IMR-90 (cell line): ENCODE measurements around the gene ITPKB. TPM values are rescaled to one million over a fixed set of nuclear protein-coding genes. Genes with fewer than 3 reads are reported as not detected.

Experiments
- ATAC-seq: fragments of 200-7000 bp; cut with Tn5 transposase; 2 replicates; pipeline ENCODE4 v1.9.1; 2020; ENCODE audit warnings: low read depth, mild to moderate bottlenecking, moderate library complexity
- BruUV-seq: library from RNA; stranded (reverse); fragments of 400-500 nt; replicated peaks from 2 replicates; lab custom pipeline; 2021; lab: Mats Ljungman, UMichigan
- CTCF ChIA-PET: fragments of 300-600 bp; formaldehyde crosslinking; extraction: SDS; loops from one replicate; lab custom pipeline; 2021; ENCODE audit warnings: antibody characterized with exemption; lab: Yijun Ruan, JAX
- POLR2A ChIA-PET: fragments of 300-600 bp; sonication (Branson Sonifier 250); formaldehyde crosslinking; loops from one replicate; lab custom pipeline; 2022; ENCODE audit warnings: antibody characterized with exemption; ENCODE audit not compliant: unreplicated experiment; lab: Charles Lee
- DNase-seq: peaks from one replicate; pipeline ENCODE4 v3.0.0; 2013
- H2AFZ ChIP-seq: replicated peaks from 2 replicates; pipeline ENCODE3; 2013; ENCODE audit warnings: low read length, mild to moderate bottlenecking; ENCODE audit not compliant: poor library complexity
- H2AK5ac ChIP-seq: 2 replicates; pipeline ENCODE4 v1.6.1; 2013; ENCODE audit warnings: low read depth, low read length, inconsistent platforms
- H2AK9ac ChIP-seq: replicated peaks from 2 replicates; pipeline ENCODE3; 2013; ENCODE audit warnings: mild to moderate bottlenecking, low read depth, low read length, moderate library complexity; ENCODE audit not compliant: poor library complexity
- H2BK120ac ChIP-seq: 2 replicates; pipeline ENCODE4 v1.6.1; 2013; ENCODE audit warnings: low read depth, low read length, inconsistent platforms
- H2BK15ac ChIP-seq: 3 replicates; pipeline ENCODE4 v1.6.1; 2013; ENCODE audit warnings: low read depth, low read length, inconsistent platforms
- H2BK20ac ChIP-seq: 2 replicates; pipeline ENCODE4 v1.6.1; 2013; ENCODE audit warnings: low read depth, mild to moderate bottlenecking, inconsistent platforms, low read length, moderate library complexity
- H2BK5ac ChIP-seq: 2 replicates; pipeline ENCODE4 v1.6.1; 2013; ENCODE audit warnings: mild to moderate bottlenecking, low read depth, low read length, inconsistent platforms; ENCODE audit not compliant: poor library complexity, severe bottlenecking
- H3K14ac ChIP-seq: replicated peaks from 2 replicates; pipeline ENCODE4 v1.6.1; 2013; ENCODE audit warnings: low read depth, low read length, inconsistent platforms
- H3K18ac ChIP-seq: 2 replicates; pipeline ENCODE4 v1.6.1; 2013; ENCODE audit warnings: low read depth, low read length, control low read depth
- H3K23ac ChIP-seq: 2 replicates; pipeline ENCODE4 v1.6.1; 2013; ENCODE audit warnings: low read depth, low read length, inconsistent platforms
- H3K27ac ChIP-seq: 2 replicates; pipeline ENCODE4 v1.5.1; 2013; ENCODE audit warnings: mild to moderate bottlenecking, control low read depth, low read length; ENCODE audit not compliant: insufficient read depth
- H3K27me3 ChIP-seq: 2 replicates; pipeline ENCODE4 v1.6.1; 2013; ENCODE audit warnings: low read length; ENCODE audit not compliant: control insufficient read depth, insufficient read depth
- H3K36me3 ChIP-seq: 2 replicates; pipeline ENCODE4 v1.6.1; 2013; ENCODE audit warnings: low read length, mixed read lengths; ENCODE audit not compliant: control insufficient read depth, insufficient read depth
- H3K4ac ChIP-seq: 2 replicates; pipeline ENCODE4 v1.6.1; 2013; ENCODE audit warnings: low read depth, low read length, inconsistent platforms
- H3K4me1 ChIP-seq: 2 replicates; pipeline ENCODE4 v1.6.1; 2013; ENCODE audit warnings: low read length, mixed read lengths; ENCODE audit not compliant: control insufficient read depth, insufficient read depth
- H3K4me2 ChIP-seq: 2 replicates; pipeline ENCODE4 v1.6.1; 2013; ENCODE audit warnings: low read depth, mild to moderate bottlenecking, control low read depth, low read length, moderate library complexity
- H3K4me3 ChIP-seq: 2 replicates; pipeline ENCODE4 v1.5.1; 2013; ENCODE audit warnings: low read depth, mild to moderate bottlenecking, control low read depth, low read length, moderate library complexity; ENCODE audit not compliant: insufficient read depth
- H3K56ac ChIP-seq: 2 replicates; pipeline ENCODE4 v1.6.1; 2013; ENCODE audit warnings: low read length, inconsistent platforms; ENCODE audit not compliant: insufficient read depth; ENCODE audit errors: extremely low read depth
- H3K79me1 ChIP-seq, 2 experiments: 2 replicates each; pipeline ENCODE4 v1.6.1; 2013; ENCODE audit warnings: low read length in 2 of 2, inconsistent platforms in 1 of 2, low read depth in 1 of 2
- H3K9ac ChIP-seq: 2 replicates; pipeline ENCODE4 v1.6.1; 2013; ENCODE audit warnings: low read depth, low read length, control low read depth
- H3K9me1 ChIP-seq: 2 replicates; pipeline ENCODE4 v1.6.1; 2013; ENCODE audit warnings: low read length, inconsistent platforms; ENCODE audit not compliant: insufficient read depth
- H3K9me3 ChIP-seq: 2 replicates; pipeline ENCODE4 v1.6.1; 2013; ENCODE audit warnings: low read length; ENCODE audit not compliant: control insufficient read depth, insufficient read depth
- H4K20me1 ChIP-seq: 2 replicates; pipeline ENCODE4 v1.6.1; 2013; ENCODE audit warnings: low read length, inconsistent platforms; ENCODE audit not compliant: insufficient read depth
- H4K5ac ChIP-seq: 2 replicates; pipeline ENCODE4 v1.6.1; 2013; ENCODE audit warnings: mild to moderate bottlenecking, low read depth, low read length, control low read depth
- H4K8ac ChIP-seq, 2 experiments: 2 replicates each; pipeline ENCODE4 v1.6.1; 2013; ENCODE audit warnings: low read depth in 2 of 2, low read length in 2 of 2, control low read depth in 1 of 2, inconsistent platforms in 1 of 2
- H4K91ac ChIP-seq: 2 replicates; pipeline ENCODE4 v1.6.1; 2013; ENCODE audit warnings: low read depth, low read length, inconsistent platforms; ENCODE audit not compliant: insufficient read depth
- BHLHE40 ChIP-seq: fragments of 150-350 bp; IDR thresholded peaks from 2 replicates; pipeline ENCODE4 v1.6.1; 2016; ENCODE audit warnings: mild to moderate bottlenecking, low read depth, low read length
- CEBPB ChIP-seq: IDR thresholded peaks from 2 replicates; pipeline ENCODE4 v1.6.1; 2012; ENCODE audit warnings: low read depth, low read length, improper control_type of control experiment
- CHD1 ChIP-seq: IDR thresholded peaks from 2 replicates; pipeline ENCODE4 v1.6.1; 2012; ENCODE audit warnings: low read depth, low read length, improper control_type of control experiment
- CTCF ChIP-seq: conservative IDR thresholded peaks from 2 replicates; pipeline ENCODE4 v1.5.1; 2012; ENCODE audit warnings: mild to moderate bottlenecking, low read depth, low read length, improper control_type of control experiment
- MAFK ChIP-seq: IDR thresholded peaks from 2 replicates; pipeline ENCODE4 v1.6.1; 2012; ENCODE audit warnings: low read depth, low read length, improper control_type of control experiment
- MAZ ChIP-seq: IDR thresholded peaks from 2 replicates; pipeline ENCODE4 v1.6.1; 2012; ENCODE audit warnings: low read depth, mild to moderate bottlenecking, low read length, improper control_type of control experiment, moderate library complexity, borderline replicate concordance
- MXI1 ChIP-seq: IDR thresholded peaks from 2 replicates; pipeline ENCODE4 v1.6.1; 2012; ENCODE audit warnings: low read depth, mild to moderate bottlenecking, low read length, moderate library complexity, borderline replicate concordance
- NFE2L2 ChIP-seq: fragments of 150-350 bp; IDR thresholded peaks from 2 replicates; pipeline ENCODE4 v1.6.1; 2016; ENCODE audit warnings: low read depth, mild to moderate bottlenecking, low read length
- POLR2A ChIP-seq: IDR thresholded peaks from 2 replicates; pipeline ENCODE4 v1.6.1; 2012; ENCODE audit warnings: mild to moderate bottlenecking, low read depth, low read length
- RAD21 ChIP-seq: IDR thresholded peaks from 2 replicates; pipeline ENCODE4 v1.6.1; 2012; ENCODE audit warnings: low read length, improper control_type of control experiment
- RCOR1 ChIP-seq: IDR thresholded peaks from 2 replicates; pipeline ENCODE4 v1.6.1; 2012; ENCODE audit warnings: mild to moderate bottlenecking, low read length, improper control_type of control experiment; ENCODE audit not compliant: insufficient replicate concordance
- RFX5 ChIP-seq: IDR thresholded peaks from 2 replicates; pipeline ENCODE4 v1.8.0; 2012; ENCODE audit warnings: low read depth, mild to moderate bottlenecking, low read length, moderate library complexity
- SMC3 ChIP-seq: fragments of 150-350 bp; IDR thresholded peaks from 2 replicates; pipeline ENCODE4 v1.6.1; 2016; ENCODE audit warnings: low read depth, mild to moderate bottlenecking, antibody characterized with exemption, low read length, moderate library complexity
- WGBS, 2 experiments: methylation state at CpG; one replicate each; pipeline versions ENCODE4 v1.1.5 to v1.1.7; 2013; ENCODE audit warnings: missing lambda C conversion rate in 2 of 2; ENCODE audit not compliant: insufficient read length in 1 of 2; ENCODE audit errors: extremely low coverage in 2 of 2; 5-methylcytosine and 5-hydroxymethylcytosine counted together
- dilution Hi-C: fragments of 300-500 bp; cut with HindIII; formaldehyde crosslinking; loops from one replicate; pipeline ENCODE4 v1.14.3; 2018; ENCODE audit warnings: low sequenced_read_pairs; ENCODE audit not compliant: unreplicated experiment
- in situ Hi-C: fragments of 300-500 bp; cut with MboI; formaldehyde crosslinking; loops from 3 replicates; pipeline ENCODE4 v1.14.3; 2019; ENCODE audit warnings: low sequenced_read_pairs, inconsistent platforms, mixed read lengths
- intact Hi-C: fragments of 100-400 bp; cut with micrococcal nuclease; formaldehyde crosslinking; loops from 2 replicates; pipeline ENCODE4 v1.10.0; 2022
- polyA plus RNA-seq, 3 experiments: library from polyadenylated mRNA; depleted of rRNA; stranded (reverse); fragments of >200 nt; gene quantifications; 2 replicates each; pipeline ENCODE4 v1.2.3, GENCODE V29; 2012; ENCODE audit warnings: low replicate concordance in 1 of 3
- total RNA-seq: library from RNA; depleted of rRNA; stranded (reverse); fragments of >200 nt; gene quantifications from 2 replicates; pipeline ENCODE4 v1.2.3, GENCODE V29; 2012
- TF ChIP-seq, protein P1 (sequence below): fragments of 150-350 bp; IDR thresholded peaks from 2 replicates; pipeline ENCODE4 v1.6.1; 2017; ENCODE audit warnings: mild to moderate bottlenecking, antibody characterized with exemption, low read length, low read depth
- TF ChIP-seq, protein P2 (sequence below): fragments of 150-350 bp; IDR thresholded peaks from 2 replicates; pipeline ENCODE4 v1.6.1; 2016; ENCODE audit warnings: low read depth, mild to moderate bottlenecking, low read length, moderate library complexity, borderline replicate concordance

The ITPKB gene
- total and polyA plus RNA-seq, 2 of the 4 experiments (the other 2 are of a cell fraction) = 0.72 to 1.4 TPM

DNA sequence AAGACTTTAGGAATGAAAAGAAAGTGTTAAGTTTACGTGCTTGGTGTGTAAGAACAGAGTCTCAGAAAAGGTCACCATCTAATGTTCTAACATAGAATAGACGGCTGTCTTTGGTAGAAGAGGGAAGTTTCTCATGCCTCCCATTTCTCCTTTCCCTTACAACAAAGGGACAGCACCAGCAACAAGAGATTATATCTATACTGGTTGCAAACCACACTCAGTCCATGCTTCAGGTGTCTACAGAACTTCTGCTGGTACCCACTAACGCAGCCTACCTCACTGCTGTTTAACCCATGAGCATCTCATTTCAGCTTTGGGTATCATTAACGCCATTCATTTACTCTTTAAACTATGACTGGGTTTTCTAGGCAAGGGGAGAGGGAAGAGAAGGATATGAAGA, 9.2 kb upstream of the ITPKB start:
- TF ChIP-seq BHLHE40 (no peak), MAFK (no peak), MAZ (no peak), RAD21 (no peak), NFE2L2 (no peak), POLR2A (no peak), RCOR1 (no peak), CTCF (no peak), CEBPB (no peak), RFX5 (no peak), MXI1 (no peak), CHD1 (no peak), SMC3 (no peak)
- TF ChIP-seq, protein P1, sequence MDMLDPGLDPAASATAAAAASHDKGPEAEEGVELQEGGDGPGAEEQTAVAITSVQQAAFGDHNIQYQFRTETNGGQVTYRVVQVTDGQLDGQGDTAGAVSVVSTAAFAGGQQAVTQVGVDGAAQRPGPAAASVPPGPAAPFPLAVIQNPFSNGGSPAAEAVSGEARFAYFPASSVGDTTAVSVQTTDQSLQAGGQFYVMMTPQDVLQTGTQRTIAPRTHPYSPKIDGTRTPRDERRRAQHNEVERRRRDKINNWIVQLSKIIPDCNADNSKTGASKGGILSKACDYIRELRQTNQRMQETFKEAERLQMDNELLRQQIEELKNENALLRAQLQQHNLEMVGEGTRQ = no peak
- TF ChIP-seq, protein P2, sequence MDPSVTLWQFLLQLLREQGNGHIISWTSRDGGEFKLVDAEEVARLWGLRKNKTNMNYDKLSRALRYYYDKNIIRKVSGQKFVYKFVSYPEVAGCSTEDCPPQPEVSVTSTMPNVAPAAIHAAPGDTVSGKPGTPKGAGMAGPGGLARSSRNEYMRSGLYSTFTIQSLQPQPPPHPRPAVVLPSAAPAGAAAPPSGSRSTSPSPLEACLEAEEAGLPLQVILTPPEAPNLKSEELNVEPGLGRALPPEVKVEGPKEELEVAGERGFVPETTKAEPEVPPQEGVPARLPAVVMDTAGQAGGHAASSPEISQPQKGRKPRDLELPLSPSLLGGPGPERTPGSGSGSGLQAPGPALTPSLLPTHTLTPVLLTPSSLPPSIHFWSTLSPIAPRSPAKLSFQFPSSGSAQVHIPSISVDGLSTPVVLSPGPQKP = no peak
- no peak overlapping the region for H2BK120ac ChIP-seq
- no CpG with 5 or more reads among the region's 4 CpGs for WGBS, 2 experiments
- no peak overlapping the region for H2BK15ac ChIP-seq
- H2BK20ac ChIP-seq = no peak overlapping the region
- H4K8ac ChIP-seq = no peak overlapping the region
- ATAC-seq (no peak), DNase-seq (no peak)
- no TSS peak for BruUV-seq
- H2AFZ ChIP-seq = no peak overlapping the region
- H2AK5ac ChIP-seq = no peak overlapping the region
- H3K36me3 ChIP-seq = no peaks in the 10 kb centered on the region
- intact Hi-C loops = no loop called here
- ChIA-PET CTCF (no interaction called here), POLR2A (no interaction called here)
- no peak overlapping the region for H4K91ac ChIP-seq
- dilution Hi-C loops = no loop called here
- no peak overlapping the region for H3K27ac ChIP-seq
- no peaks in the 10 kb centered on the region for H4K20me1 ChIP-seq
- no peaks in the 10 kb centered on the region for H3K4me1 ChIP-seq
- no peak overlapping the region for H3K4me3 ChIP-seq
- H2AK9ac ChIP-seq = no peak overlapping the region
- H3K27me3 ChIP-seq = peaks cover 14% of the 10 kb centered on the region
- no peak overlapping the region for H3K56ac ChIP-seq
- H3K9me3 ChIP-seq = no peaks in the 10 kb centered on the region
- H3K18ac ChIP-seq = no peak overlapping the region
- H3K79me1 ChIP-seq = no peaks in the 10 kb centered on the region
- no peak overlapping the region for H3K9ac ChIP-seq
- H3K14ac ChIP-seq = no peak overlapping the region
- no peak overlapping the region for H3K23ac ChIP-seq
- no peak overlapping the region for H4K5ac ChIP-seq
- H2BK5ac ChIP-seq = no peak overlapping the region
- H3K4me2 ChIP-seq = no peak overlapping the region
- H3K9me1 ChIP-seq = no peaks in the 10 kb centered on the region
- no peak overlapping the region for H3K4ac ChIP-seq
- in situ Hi-C loops = no loop called here
